K562 (cell line): ENCODE results near the gene RHEX. TPM values are rescaled to one million over a fixed set of nuclear protein-coding genes. Genes with fewer than 3 reads are reported as not detected.

Source experiments
- BHLHE40 ChIP-seq: IDR thresholded peaks from 2 replicates; pipeline ENCODE4 v1.6.1; 2011; ENCODE audit warnings: low read length, improper control_type of control experiment
- FOXM1 ChIP-seq, 2 experiments: fragments of 450-650 bp in 1 of 2; sonication (generic) in 1 of 2; formaldehyde crosslinking in 1 of 2; IDR thresholded peaks; 2 replicates each; pipeline versions ENCODE4 v1.6.1 to v1.9.0; 2017 to 2022; ENCODE audit warnings: low read depth in 2 of 2, mild to moderate bottlenecking in 2 of 2, missing genetic modification reagents in 1 of 2, moderate library complexity in 1 of 2
- ILF3 ChIP-seq: fragments of 450-650 bp; IDR thresholded peaks from 2 replicates; pipeline ENCODE4 v1.6.1; 2018; ENCODE audit warnings: antibody characterized with exemption, mild to moderate bottlenecking, moderate library complexity, borderline replicate concordance
- NCOR1 ChIP-seq: fragments of 450-650 bp; IDR thresholded peaks from 2 replicates; pipeline ENCODE4 v1.6.1; 2016; ENCODE audit warnings: mild to moderate bottlenecking, moderate library complexity
- NFIC ChIP-seq: fragments of 450-650 bp; IDR thresholded peaks from 2 replicates; pipeline ENCODE4 v1.6.1; 2017; ENCODE audit warnings: mild to moderate bottlenecking, inconsistent platforms
- OTX1 ChIP-seq: fragments of 450-650 bp; formaldehyde crosslinking; IDR thresholded peaks from 2 replicates; pipeline ENCODE4 v1.4.0; 2022; ENCODE audit warnings: mild to moderate bottlenecking
- RAD21 ChIP-seq, 2 experiments: fragments of 250-450 bp in 1 of 2; fragments of 450-650 bp in 1 of 2; sonication (Bioruptor Pico) in 1 of 2; formaldehyde crosslinking in 1 of 2; IDR thresholded peaks in 1 of 2; conservative IDR thresholded peaks in 1 of 2; 2 replicates each; pipeline versions ENCODE4 v1.4.0 to v1.8.0; 2020 to 2022; ENCODE audit warnings: mild to moderate bottlenecking in 2 of 2, moderate library complexity in 1 of 2
- RBM39 ChIP-seq: fragments of 200-400 bp; formaldehyde crosslinking; optimal IDR thresholded peaks from 2 replicates; pipeline ENCODE3; 2018; ENCODE audit warnings: low read depth, low read length
- TEAD1 ChIP-seq, 2 experiments: fragments of 450-650 bp in 1 of 2; sonication (generic) in 1 of 2; formaldehyde crosslinking; IDR thresholded peaks; 2 replicates each; pipeline versions ENCODE4 v1.4.0 to v1.8.0; 2020 to 2022; ENCODE audit warnings: mild to moderate bottlenecking in 2 of 2, missing genetic modification reagents in 1 of 2
- U2AF2 ChIP-seq: fragments of 200-400 bp; formaldehyde crosslinking; optimal IDR thresholded peaks from 2 replicates; pipeline ENCODE3; 2017; ENCODE audit warnings: low read depth, mild to moderate bottlenecking, low read length
- ZNF121 ChIP-seq: sonication (generic); formaldehyde crosslinking; conservative IDR thresholded peaks from 2 replicates; pipeline ENCODE4 v1.8.0; 2022; ENCODE audit warnings: missing genetic modification reagents
- ZNF77 ChIP-seq: fragments of 250-450 bp; sonication (Bioruptor Pico); IDR thresholded peaks from 2 replicates; pipeline ENCODE4 v1.5.0; 2020
- ZNF785 ChIP-seq: fragments of 250-450 bp; sonication (Bioruptor Pico); IDR thresholded peaks from 2 replicates; pipeline ENCODE4 v1.4.0; 2020; ENCODE audit warnings: mild to moderate bottlenecking
- ZNF79 ChIP-seq: fragments of 250-450 bp; sonication (Bioruptor Pico); IDR thresholded peaks from 2 replicates; pipeline ENCODE4 v1.4.0; 2020; ENCODE audit warnings: low read depth, mild to moderate bottlenecking, moderate library complexity
- polyA plus RNA-seq, 8 experiments: library from polyadenylated mRNA; depleted of rRNA in 4 of 8; stranded (reverse) in 5 of 8; unstranded in 3 of 8; fragments of >200 nt; fragmentation: Nextera tagmentation in 2 of 8; fragmentation: Illumina TruSeq in 1 of 8; extraction: Ambion mirVana in 2 of 8; extraction: Trizol in 1 of 8; gene quantifications; 2 replicates each; pipeline versions ENCODE4 v1.2.1 to v1.2.3, GENCODE V29; 2011 to 2014; ENCODE audit warnings: inconsistent platforms in 1 of 8, missing spikeins in 1 of 8
- total RNA-seq, 7 experiments: library from RNA; depleted of rRNA in 6 of 7; stranded (reverse); fragments of >200 nt in 6 of 7; fragmentation: Illumina TruSeq in 2 of 7; extraction: Trizol in 2 of 7; gene quantifications; 2 replicates each; pipeline versions ENCODE4 v1.2.1 to v1.2.3, GENCODE V29; 2011 to 2021; ENCODE audit warnings: low replicate concordance in 1 of 7
- TF ChIP-seq, protein P1 (sequence below): fragments of 250-450 bp; sonication (Bioruptor Pico); IDR thresholded peaks from 2 replicates; pipeline ENCODE4 v1.4.0; 2020
- TF ChIP-seq, protein P2 (sequence below): IDR thresholded peaks from 2 replicates; pipeline ENCODE4 v1.6.1; 2011; ENCODE audit warnings: borderline replicate concordance, low read depth, mild to moderate bottlenecking, moderate library complexity, low read length; ENCODE audit not compliant: insufficient read depth, poor library complexity, severe bottlenecking
- TF ChIP-seq, protein P3 (sequence below): fragments of 450-650 bp; IDR thresholded peaks from 2 replicates; pipeline ENCODE4 v1.6.1; 2016; ENCODE audit warnings: missing biosample characterization, missing genetic modification characterization
- TF ChIP-seq, protein P4 (sequence below): fragments of 450-650 bp; IDR thresholded peaks from 2 replicates; pipeline ENCODE4 v1.6.1; 2017; ENCODE audit warnings: antibody characterized with exemption, mild to moderate bottlenecking
- TF ChIP-seq, protein P5 (sequence below): fragments of 450-650 bp; formaldehyde crosslinking; IDR thresholded peaks from 2 replicates; pipeline ENCODE4 v1.4.0; 2022; ENCODE audit warnings: missing genetic modification characterization

Gene RHEX
- total and polyA plus RNA-seq, 9 of the 15 experiments (the other 6 are each of a cell fraction or from before 2014, with no cell fraction given), result not detected

DNA sequence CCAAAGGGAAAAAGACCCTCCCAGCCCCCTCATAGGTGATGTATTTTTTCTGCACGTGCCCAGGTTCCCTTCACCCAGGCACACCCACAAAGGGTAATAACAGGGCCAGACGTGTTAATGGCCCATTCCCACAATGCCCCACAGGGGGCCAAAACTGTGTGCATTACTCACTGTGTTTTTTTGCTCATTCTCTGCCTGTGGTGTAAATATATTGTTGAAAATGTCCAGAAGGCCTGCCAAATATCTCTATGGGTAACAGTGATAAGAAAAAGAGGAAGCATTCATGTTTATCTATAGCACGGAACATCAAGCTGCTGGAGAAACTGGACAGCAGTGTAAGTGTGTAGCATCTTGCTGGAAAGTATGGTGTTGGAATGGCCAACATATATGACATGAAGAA lies 21.9 kb downstream of the RHEX start (continued):
- TF ChIP-seq NFIC (peak; percentile 78), ZNF79 (no peak), ZNF121 (CRISPR knock-in tag) (no peak), OTX1 (CRISPR knock-in tag) (no peak), TEAD1 (CRISPR knock-in tag; IDR thresholded peaks at IDR 0.05) (peak; percentile 26 to 91; a peak in 2 of 4 replicates), FOXM1 (IDR thresholded peaks at IDR 0.05; ENCODE audit: low read depth) (peak; percentile 78; the same call in 1 of the 2 replicates), FOXM1 (CRISPR knock-in tag; IDR thresholded peaks at IDR 0.05; ENCODE audit: low read depth) (no peak), NCOR1 (peak; percentile 84), ZNF785 (CRISPR knock-in tag) (no peak), U2AF2 (no peak), RBM39 (peak; percentile 32), ZNF77 (no peak), ILF3 (no peak), BHLHE40 (peak; percentile 88), RAD21 (CRISPR knock-in tag; conservative IDR thresholded peaks at IDR 0.05 in 1 of 2, IDR thresholded peaks at IDR 0.05 in 1 of 2) (peak; percentile 6 to 27; a peak in 1 of 4 replicates)
- TF ChIP-seq, protein P1, sequence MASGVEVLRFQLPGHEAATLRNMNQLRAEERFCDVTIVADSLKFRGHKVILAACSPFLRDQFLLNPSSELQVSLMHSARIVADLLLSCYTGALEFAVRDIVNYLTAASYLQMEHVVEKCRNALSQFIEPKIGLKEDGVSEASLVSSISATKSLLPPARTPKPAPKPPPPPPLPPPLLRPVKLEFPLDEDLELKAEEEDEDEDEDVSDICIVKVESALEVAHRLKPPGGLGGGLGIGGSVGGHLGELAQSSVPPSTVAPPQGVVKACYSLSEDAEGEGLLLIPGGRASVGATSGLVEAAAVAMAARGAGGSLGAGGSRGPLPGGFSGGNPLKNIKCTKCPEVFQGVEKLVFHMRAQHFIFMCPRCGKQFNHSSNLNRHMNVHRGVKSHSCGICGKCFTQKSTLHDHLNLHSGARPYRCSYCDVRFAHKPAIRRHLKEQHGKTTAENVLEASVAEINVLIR, result no peak
- TF ChIP-seq, protein P2, sequence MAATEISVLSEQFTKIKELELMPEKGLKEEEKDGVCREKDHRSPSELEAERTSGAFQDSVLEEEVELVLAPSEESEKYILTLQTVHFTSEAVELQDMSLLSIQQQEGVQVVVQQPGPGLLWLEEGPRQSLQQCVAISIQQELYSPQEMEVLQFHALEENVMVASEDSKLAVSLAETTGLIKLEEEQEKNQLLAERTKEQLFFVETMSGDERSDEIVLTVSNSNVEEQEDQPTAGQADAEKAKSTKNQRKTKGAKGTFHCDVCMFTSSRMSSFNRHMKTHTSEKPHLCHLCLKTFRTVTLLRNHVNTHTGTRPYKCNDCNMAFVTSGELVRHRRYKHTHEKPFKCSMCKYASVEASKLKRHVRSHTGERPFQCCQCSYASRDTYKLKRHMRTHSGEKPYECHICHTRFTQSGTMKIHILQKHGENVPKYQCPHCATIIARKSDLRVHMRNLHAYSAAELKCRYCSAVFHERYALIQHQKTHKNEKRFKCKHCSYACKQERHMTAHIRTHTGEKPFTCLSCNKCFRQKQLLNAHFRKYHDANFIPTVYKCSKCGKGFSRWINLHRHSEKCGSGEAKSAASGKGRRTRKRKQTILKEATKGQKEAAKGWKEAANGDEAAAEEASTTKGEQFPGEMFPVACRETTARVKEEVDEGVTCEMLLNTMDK, result peak; percentile 35
- TF ChIP-seq, protein P3, sequence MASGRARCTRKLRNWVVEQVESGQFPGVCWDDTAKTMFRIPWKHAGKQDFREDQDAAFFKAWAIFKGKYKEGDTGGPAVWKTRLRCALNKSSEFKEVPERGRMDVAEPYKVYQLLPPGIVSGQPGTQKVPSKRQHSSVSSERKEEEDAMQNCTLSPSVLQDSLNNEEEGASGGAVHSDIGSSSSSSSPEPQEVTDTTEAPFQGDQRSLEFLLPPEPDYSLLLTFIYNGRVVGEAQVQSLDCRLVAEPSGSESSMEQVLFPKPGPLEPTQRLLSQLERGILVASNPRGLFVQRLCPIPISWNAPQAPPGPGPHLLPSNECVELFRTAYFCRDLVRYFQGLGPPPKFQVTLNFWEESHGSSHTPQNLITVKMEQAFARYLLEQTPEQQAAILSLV, result no peak
- TF ChIP-seq, protein P4, sequence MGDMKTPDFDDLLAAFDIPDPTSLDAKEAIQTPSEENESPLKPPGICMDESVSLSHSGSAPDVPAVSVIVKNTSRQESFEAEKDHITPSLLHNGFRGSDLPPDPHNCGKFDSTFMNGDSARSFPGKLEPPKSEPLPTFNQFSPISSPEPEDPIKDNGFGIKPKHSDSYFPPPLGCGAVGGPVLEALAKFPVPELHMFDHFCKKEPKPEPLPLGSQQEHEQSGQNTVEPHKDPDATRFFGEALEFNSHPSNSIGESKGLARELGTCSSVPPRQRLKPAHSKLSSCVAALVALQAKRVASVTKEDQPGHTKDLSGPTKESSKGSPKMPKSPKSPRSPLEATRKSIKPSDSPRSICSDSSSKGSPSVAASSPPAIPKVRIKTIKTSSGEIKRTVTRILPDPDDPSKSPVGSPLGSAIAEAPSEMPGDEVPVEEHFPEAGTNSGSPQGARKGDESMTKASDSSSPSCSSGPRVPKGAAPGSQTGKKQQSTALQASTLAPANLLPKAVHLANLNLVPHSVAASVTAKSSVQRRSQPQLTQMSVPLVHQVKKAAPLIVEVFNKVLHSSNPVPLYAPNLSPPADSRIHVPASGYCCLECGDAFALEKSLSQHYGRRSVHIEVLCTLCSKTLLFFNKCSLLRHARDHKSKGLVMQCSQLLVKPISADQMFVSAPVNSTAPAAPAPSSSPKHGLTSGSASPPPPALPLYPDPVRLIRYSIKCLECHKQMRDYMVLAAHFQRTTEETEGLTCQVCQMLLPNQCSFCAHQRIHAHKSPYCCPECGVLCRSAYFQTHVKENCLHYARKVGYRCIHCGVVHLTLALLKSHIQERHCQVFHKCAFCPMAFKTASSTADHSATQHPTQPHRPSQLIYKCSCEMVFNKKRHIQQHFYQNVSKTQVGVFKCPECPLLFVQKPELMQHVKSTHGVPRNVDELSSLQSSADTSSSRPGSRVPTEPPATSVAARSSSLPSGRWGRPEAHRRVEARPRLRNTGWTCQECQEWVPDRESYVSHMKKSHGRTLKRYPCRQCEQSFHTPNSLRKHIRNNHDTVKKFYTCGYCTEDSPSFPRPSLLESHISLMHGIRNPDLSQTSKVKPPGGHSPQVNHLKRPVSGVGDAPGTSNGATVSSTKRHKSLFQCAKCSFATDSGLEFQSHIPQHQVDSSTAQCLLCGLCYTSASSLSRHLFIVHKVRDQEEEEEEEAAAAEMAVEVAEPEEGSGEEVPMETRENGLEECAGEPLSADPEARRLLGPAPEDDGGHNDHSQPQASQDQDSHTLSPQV, result no peak
- TF ChIP-seq, protein P5, sequence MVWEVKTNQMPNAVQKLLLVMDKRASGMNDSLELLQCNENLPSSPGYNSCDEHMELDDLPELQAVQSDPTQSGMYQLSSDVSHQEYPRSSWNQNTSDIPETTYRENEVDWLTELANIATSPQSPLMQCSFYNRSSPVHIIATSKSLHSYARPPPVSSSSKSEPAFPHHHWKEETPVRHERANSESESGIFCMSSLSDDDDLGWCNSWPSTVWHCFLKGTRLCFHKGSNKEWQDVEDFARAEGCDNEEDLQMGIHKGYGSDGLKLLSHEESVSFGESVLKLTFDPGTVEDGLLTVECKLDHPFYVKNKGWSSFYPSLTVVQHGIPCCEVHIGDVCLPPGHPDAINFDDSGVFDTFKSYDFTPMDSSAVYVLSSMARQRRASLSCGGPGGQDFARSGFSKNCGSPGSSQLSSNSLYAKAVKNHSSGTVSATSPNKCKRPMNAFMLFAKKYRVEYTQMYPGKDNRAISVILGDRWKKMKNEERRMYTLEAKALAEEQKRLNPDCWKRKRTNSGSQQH (CRISPR knock-in tag), result no peak
